Astrocyte of the cerebellum (primary cell): Measurements from ENCODE around the gene SYT8.

ENCODE experiments used
- DNase-seq: peaks from one replicate; pipeline ENCODE4 v3.0.0-alpha.2; 2011; ENCODE audit warnings: low read depth
- H3K4me3 ChIP-seq: 2 replicates; pipeline ENCODE4 v1.5.1; 2011; ENCODE audit warnings: mild to moderate bottlenecking, low read depth, low read length, moderate library complexity
- in situ Hi-C: cut with HindIII; loops from 2 replicates; pipeline ENCODE4 v1.10.0; 2017; ENCODE audit warnings: low sequenced_read_pairs
- TF ChIP-seq, protein P1 (sequence below): IDR thresholded peaks from 2 replicates; pipeline ENCODE4 v1.5.1; 2012; ENCODE audit warnings: low read length, low read depth, moderate library complexity, mild to moderate bottlenecking; ENCODE audit errors: missing control alignments

Gene SYT8

GRCh38 chr11:1869427-1870325 lies 34.9 kb downstream of the SYT8 start:
- in situ Hi-C loops = no loop called here
- no peak overlapping the region for H3K4me3 ChIP-seq

DNA sequence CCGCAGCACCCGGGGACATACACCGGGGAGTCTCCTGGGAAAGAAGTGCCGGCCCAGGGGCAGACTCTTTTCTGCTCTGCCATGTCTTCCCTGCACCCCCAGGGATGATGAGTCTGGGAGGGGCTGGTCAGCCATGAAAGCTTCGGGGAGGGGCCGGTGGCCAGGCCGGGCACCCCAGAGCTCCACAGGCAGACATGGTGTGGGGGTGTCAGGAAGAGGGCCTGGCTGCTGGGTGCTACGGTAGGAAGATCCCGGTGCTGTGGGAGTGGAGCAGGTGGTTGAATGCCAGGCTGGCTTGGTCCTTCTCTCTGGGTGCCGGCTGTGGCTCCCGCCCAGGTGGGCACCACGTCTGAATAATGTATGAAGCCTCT lies 35.5 kb downstream of the SYT8 start:
- no peak for DNase-seq
- in situ Hi-C loops = no loop called here
- H3K4me3 ChIP-seq = no peak overlapping the region
- TF ChIP-seq, protein P1, sequence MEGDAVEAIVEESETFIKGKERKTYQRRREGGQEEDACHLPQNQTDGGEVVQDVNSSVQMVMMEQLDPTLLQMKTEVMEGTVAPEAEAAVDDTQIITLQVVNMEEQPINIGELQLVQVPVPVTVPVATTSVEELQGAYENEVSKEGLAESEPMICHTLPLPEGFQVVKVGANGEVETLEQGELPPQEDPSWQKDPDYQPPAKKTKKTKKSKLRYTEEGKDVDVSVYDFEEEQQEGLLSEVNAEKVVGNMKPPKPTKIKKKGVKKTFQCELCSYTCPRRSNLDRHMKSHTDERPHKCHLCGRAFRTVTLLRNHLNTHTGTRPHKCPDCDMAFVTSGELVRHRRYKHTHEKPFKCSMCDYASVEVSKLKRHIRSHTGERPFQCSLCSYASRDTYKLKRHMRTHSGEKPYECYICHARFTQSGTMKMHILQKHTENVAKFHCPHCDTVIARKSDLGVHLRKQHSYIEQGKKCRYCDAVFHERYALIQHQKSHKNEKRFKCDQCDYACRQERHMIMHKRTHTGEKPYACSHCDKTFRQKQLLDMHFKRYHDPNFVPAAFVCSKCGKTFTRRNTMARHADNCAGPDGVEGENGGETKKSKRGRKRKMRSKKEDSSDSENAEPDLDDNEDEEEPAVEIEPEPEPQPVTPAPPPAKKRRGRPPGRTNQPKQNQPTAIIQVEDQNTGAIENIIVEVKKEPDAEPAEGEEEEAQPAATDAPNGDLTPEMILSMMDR = no peak

More at GRCh38 chr11:1869427-1870325, 34.9 kb downstream of the SYT8 start:
- TF ChIP-seq, protein P1 = peak; percentile 39
- DNase-seq = no peak

GRCh38 chr11:1870721-1871466 lies 36.1 kb downstream of the SYT8 start:
- in situ Hi-C loops = no loop called here
- DNase-seq = no peak
- TF ChIP-seq, protein P1 = no peak
- H3K4me3 ChIP-seq = no peak overlapping the region

- in situ Hi-C loops = no loop called here
- TF ChIP-seq, protein P1 = no peak
- H3K4me3 ChIP-seq = no peak overlapping the region
- no peak for DNase-seq
These were observed 36.7 kb downstream of the SYT8 start for GRCh38 chr11:1871531-1871930.

- in situ Hi-C loops = no loop called here
- H3K4me3 ChIP-seq = no peak overlapping the region
- no peak for DNase-seq
- TF ChIP-seq, protein P1 = no peak
These were observed 37.6 kb downstream of the SYT8 start for GRCh38 chr11:1872267-1872985.
